Erythroblast (primary cell): ENCODE measurements around the gene TMA7.
"Not testable (repeated sequence)": the region's sequence is repeated elsewhere in the genome, so short reads cannot be mapped to it uniquely, and the experiment has no call there.

Experiments
- DNase-seq, 2 experiments: peaks; one replicate each; lab custom pipeline; 2025; lab: John Stamatoyannopoulos, UW
- GATA1 ChIP-seq: IDR thresholded peaks from 2 replicates; pipeline ENCODE4 v1.6.1; 2011; ENCODE audit warnings: low read depth, mild to moderate bottlenecking, control low read depth, low read length, moderate library complexity
- POLR2A ChIP-seq: IDR thresholded peaks from 2 replicates; pipeline ENCODE4 v1.6.1; 2011; ENCODE audit warnings: mild to moderate bottlenecking, low read length

TMA7 gene

DNA sequence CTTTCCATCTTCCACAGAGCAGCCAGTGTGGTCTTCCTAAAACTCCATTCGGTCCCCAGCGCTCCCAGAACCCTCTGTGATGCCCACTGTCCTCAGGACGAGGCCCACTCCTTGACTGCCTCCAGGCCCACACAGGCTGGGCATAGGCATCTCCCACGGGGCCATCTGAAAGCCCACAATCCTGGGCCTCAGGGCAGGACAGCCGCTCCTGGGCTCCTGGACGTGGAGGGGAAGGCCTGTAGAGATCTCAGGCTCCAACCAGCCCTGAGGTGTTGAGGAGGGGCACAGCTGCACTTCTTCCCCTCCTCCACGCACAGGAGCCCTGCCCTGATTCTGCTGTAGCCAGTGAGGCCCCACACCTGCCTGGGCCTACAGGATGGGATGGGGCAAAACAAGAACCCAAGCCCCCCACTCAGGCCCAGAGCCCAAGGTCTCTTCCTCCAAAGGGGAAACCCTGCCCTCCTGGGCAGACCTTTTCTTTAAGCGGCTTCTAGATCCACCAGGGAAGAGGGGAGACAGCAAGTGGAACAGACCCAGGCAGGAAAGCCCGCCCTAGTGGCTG, 38.0 kb downstream of the TMA7 start:
- DNase-seq = no peak
- no peak for TF ChIP-seq POLR2A
- TF ChIP-seq GATA1 = no peak

DNA sequence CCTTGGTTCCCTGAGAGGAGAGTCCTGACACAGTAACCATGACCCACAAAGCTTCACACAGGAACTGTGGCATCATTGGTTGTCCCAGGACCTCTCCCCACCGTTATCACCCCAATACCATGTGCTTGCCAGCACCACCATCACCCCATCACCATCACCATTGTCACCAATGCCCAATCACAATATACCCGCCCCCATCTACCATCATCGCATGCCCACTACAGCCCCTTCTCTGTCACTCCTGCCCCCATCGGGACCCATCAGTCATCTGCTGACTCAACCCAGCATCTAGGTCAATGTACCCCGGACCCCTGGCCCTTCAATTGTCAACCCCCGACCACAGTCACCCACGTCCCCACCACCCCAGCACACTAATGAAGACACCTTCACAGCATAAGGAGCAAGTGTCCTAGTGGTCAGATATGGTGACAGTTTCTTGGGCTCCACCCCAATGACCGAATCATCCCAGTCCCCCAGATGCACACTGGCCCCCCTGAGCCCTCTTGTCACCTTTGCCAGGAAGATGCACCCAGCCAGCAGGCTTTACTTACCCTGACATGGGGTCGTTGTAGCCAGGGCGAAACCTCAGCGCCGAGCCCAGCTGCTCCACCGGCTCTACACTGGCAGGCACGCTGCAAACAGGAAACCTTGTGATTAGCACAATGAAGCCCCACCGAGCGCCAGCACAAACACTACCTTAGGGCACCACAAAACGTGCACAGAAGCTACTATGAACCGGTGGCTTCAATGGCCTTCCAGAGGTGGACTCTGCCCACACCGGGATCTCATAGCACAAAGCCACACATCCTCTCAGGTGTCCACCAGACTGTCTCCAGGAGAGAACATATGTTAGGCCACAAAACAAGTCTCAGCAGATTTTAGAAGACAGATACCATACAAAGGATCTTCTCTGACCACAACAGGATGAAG, 38.8 kb downstream of the TMA7 start:
- DNase-seq = no peak
- TF ChIP-seq GATA1 (no peak), POLR2A (no peak)

GRCh38 chr3:48480891-48481290, 40.8 kb downstream of the TMA7 start:
- not testable (repeated sequence) for DNase-seq

- DNase-seq = not testable (repeated sequence)
Observed at GRCh38 chr3:48482822-48483221, 42.8 kb downstream of the TMA7 start.

GRCh38 chr3:48486952-48487351, 46.9 kb downstream of the TMA7 start:
- TF ChIP-seq GATA1 (no peak), POLR2A (no peak)
- no peak for DNase-seq

GRCh38 chr3:48492461-48493202, 52.6 kb downstream of the TMA7 start:
- no peak for TF ChIP-seq GATA1
- TF ChIP-seq POLR2A = no peak
- no peak for DNase-seq

DNA sequence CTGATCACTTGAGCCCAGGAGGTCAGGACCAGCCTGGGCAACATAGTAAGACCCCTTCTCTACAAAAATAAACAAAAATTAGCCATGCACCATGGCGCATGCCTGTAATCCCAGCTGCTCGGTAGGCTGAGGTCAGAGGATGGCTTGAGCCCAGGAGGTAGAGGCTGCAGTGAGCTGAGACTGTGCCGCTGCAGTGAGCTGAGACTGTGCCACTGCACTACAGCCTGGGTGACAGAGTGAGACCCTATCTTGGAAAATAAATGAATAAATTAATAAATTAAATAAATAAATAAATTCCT, 53.1 kb downstream of the TMA7 start:
- TF ChIP-seq GATA1 (no peak), POLR2A (no peak)
- no peak for DNase-seq
